Neutrophil (primary cell): Measurements from ENCODE around the gene C17orf67.

Experiments used
- H3K27ac ChIP-seq: fragments of 200-600 bp; sonication (generic); 2 replicates; pipeline ENCODE4 v1.5.1; 2016; ENCODE audit warnings: mild to moderate bottlenecking, moderate library complexity
- H3K27me3 ChIP-seq: fragments of 200-600 bp; sonication (generic); 2 replicates; pipeline ENCODE4 v1.6.0; 2016; ENCODE audit warnings: mild to moderate bottlenecking
- H3K36me3 ChIP-seq: fragments of 200-600 bp; sonication (generic); 2 replicates; pipeline ENCODE4 v1.5.1; 2017
- H3K4me1 ChIP-seq, 2 experiments: fragments of 200-600 bp in 1 of 2; sonication (generic) in 1 of 2; 1 replicate in 1 of 2; 2 replicates in 1 of 2; pipeline versions ENCODE4 v1.5.1 to v1.6.1; 2013 to 2016; ENCODE audit warnings: low read depth in 1 of 2, low read length in 1 of 2, mild to moderate bottlenecking in 1 of 2, moderate library complexity in 1 of 2; ENCODE audit not compliant: control insufficient read depth in 1 of 2, insufficient read depth in 1 of 2
- H3K4me3 ChIP-seq, 2 experiments: fragments of 200-600 bp in 1 of 2; sonication (generic) in 1 of 2; 1 replicate in 1 of 2; 2 replicates in 1 of 2; pipeline ENCODE4 v1.5.1; 2013 to 2016; ENCODE audit warnings: low read depth in 1 of 2, low read length in 1 of 2, mild to moderate bottlenecking in 1 of 2, moderate library complexity in 1 of 2
- H3K9me3 ChIP-seq: fragments of 200-600 bp; sonication (generic); 2 replicates; pipeline ENCODE4 v1.5.1; 2016
- TF ChIP-seq, protein P1 (sequence below): fragments of 200-600 bp; sonication (generic); IDR thresholded peaks from 2 replicates; pipeline ENCODE4 v1.5.1; 2016; ENCODE audit warnings: antibody characterized with exemption

The C17orf67 gene

DNA sequence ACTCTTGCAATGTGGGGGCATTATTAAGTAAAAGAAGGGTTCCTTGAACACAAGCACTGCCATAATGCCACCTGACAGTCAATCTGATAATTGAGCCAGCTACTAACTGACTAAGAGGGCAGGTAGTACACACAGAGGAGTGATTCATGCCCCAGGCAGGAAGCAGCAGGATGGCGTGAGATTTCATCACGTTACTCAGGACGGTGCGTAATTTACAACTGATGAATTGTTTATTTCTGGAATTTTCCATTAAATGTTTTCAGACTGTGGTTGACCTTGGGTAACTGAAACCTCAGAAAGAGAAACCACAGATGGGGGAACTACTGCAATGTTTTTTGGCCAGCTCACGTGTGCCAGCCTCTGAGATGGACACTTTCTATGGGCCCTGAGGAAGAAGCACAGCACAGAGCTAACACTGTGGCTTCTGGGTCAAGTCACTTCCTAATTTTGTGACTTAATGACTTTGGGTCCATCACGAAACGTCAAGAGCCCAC is 46.7 kb downstream of the C17orf67 start:
- Histone ChIP-seq H3K4me1 (peaks cover 10 to 17% of the 10 kb centered on the region in 2 experiments), H3K27me3 (peaks cover 16% of the 10 kb centered on the region), H3K27ac (peak overlapping the region; percentile 56), H3K4me3 (no peak overlapping the region), H3K36me3 (no peaks in the 10 kb centered on the region), H3K9me3 (no peaks in the 10 kb centered on the region)
- TF ChIP-seq, protein P1, sequence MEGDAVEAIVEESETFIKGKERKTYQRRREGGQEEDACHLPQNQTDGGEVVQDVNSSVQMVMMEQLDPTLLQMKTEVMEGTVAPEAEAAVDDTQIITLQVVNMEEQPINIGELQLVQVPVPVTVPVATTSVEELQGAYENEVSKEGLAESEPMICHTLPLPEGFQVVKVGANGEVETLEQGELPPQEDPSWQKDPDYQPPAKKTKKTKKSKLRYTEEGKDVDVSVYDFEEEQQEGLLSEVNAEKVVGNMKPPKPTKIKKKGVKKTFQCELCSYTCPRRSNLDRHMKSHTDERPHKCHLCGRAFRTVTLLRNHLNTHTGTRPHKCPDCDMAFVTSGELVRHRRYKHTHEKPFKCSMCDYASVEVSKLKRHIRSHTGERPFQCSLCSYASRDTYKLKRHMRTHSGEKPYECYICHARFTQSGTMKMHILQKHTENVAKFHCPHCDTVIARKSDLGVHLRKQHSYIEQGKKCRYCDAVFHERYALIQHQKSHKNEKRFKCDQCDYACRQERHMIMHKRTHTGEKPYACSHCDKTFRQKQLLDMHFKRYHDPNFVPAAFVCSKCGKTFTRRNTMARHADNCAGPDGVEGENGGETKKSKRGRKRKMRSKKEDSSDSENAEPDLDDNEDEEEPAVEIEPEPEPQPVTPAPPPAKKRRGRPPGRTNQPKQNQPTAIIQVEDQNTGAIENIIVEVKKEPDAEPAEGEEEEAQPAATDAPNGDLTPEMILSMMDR: no peak

DNA sequence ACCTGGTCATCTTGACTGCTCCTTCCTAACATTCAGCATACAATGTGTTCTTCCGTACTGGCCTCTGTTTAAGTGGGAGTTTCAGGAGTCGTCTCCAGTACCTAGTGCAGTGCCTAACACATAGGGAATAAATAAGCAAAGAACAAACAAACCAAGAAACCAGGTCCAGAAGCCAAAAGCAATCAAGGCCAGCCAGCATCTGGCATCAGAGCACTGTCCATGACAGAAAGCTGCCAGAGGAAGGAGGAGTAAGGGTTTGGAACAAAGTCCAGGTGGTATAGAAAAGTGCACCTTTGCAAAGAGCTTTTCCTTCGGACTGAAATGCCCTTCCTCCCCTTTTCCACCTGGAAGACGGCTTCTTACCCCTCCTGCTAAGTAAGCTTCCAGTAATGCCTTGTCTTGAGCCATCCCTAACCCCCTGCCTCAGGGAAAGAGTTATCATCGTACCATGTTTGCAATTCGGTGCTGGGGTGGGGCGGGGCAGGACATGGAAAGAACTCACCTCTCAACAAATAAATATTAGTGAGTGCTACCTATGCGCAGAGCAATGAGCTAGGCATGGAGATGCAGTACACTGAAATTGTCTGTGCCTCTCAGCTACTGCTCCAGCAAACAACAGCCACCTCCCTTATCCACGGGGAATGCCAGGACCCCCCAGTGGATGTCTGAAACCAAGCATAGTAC is 47.6 kb downstream of the C17orf67 start:
- H3K4me1 ChIP-seq: peaks cover 10 to 17% of the 10 kb centered on the region in 2 experiments
- H3K27ac ChIP-seq: no peak overlapping the region
- H3K4me3 ChIP-seq: no peak overlapping the region
- H3K27me3 ChIP-seq: peaks cover 25% of the 10 kb centered on the region
- H3K9me3 ChIP-seq: no peaks in the 10 kb centered on the region
- H3K36me3 ChIP-seq: no peaks in the 10 kb centered on the region
- TF ChIP-seq, protein P1: no peak

DNA sequence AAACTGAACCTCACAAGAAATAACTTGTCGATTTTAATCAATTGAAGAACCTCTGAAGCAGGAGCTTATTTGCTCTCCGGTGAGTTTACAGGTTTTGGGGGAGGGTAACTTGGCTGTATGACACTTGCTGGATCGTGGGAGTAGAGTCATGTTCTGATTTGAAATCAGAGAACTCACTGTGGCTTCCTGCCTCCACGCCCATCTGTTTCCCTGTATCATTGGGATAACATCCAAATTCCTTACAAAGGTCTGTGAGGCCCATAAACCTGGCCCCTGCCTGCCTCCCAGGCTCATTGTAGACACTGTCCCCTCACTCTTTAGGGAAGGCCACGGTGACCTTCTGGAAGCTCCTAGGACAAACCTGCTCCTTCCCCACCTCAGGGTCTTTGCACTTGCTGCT is 48.3 kb downstream of the C17orf67 start:
- Histone ChIP-seq H3K4me1 (peaks cover 11 to 18% of the 10 kb centered on the region in 2 experiments), H3K4me3 (no peak overlapping the region), H3K27ac (no peak overlapping the region), H3K9me3 (no peaks in the 10 kb centered on the region), H3K36me3 (no peaks in the 10 kb centered on the region), H3K27me3 (peaks cover 32% of the 10 kb centered on the region)
- TF ChIP-seq, protein P1: no peak

DNA sequence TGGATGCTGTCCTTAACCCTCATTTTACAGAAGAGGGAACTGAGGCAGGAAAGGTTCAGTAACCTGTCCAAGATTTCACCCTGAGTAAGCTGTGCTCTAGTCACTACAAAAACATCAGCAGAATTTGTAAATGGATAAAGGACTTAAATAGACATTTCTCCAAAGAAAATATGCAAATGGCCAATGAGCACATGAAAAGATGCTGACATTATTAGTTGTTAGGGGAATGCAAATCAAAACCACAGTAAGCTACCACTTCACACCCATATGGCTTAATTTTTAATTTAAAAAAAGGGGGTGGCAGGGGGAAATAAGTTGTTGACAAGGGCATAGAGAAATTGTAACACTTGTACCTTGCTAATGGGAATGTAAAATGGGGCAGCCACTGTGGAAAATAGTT is 51.4 kb downstream of the C17orf67 start:
- H3K4me3 ChIP-seq: no peak overlapping the region
- peaks cover 62% of the 10 kb centered on the region for H3K27me3 ChIP-seq
- no peaks in the 10 kb centered on the region for H3K36me3 ChIP-seq
- TF ChIP-seq, protein P1: no peak
- H3K9me3 ChIP-seq: no peaks in the 10 kb centered on the region
- peaks cover 13 to 18% of the 10 kb centered on the region in 2 experiments for H3K4me1 ChIP-seq
- no peak overlapping the region for H3K27ac ChIP-seq

DNA sequence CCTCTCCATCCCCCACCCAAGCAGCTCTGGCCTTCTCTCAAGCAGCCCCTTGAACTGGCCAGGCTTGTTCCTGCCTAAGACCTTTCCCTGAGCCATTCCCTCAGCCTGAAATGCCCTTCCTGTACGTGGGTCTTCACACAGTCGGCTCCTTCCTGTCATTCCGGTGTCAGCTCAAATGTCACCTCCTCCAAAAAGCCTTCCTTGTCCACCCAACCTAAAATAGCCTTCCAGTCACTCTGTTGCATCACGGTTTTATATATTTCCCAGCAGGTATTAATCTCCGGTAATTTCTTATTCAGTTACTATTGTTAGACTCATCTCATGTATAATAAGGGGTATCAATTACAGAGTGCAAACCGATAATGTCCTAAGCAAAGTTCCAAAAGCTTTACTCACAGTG is 51.8 kb downstream of the C17orf67 start:
- no peaks in the 10 kb centered on the region for H3K36me3 ChIP-seq
- no peak overlapping the region for H3K27ac ChIP-seq
- TF ChIP-seq, protein P1: no peak
- H3K4me1 ChIP-seq: peaks cover 9 to 14% of the 10 kb centered on the region in 2 experiments
- H3K4me3 ChIP-seq: no peak overlapping the region
- H3K27me3 ChIP-seq: peaks cover 62% of the 10 kb centered on the region
- H3K9me3 ChIP-seq: no peaks in the 10 kb centered on the region
